CD4-positive, alpha-beta T cell (primary cell): ENCODE data around the gene PLCB1. TPM values are rescaled to one million over a fixed set of nuclear protein-coding genes. Genes with fewer than 3 reads are reported as not detected.

Experiments
- ATAC-seq: fragments of 200-7000 bp; cut with Tn5 transposase; one replicate; pipeline ENCODE4 v1.10.0; 2022; ENCODE audit warnings: mild to moderate bottlenecking; ENCODE audit not compliant: poor library complexity
- CTCF ChIA-PET: fragments of 350-600 bp; sonication (Branson Sonifier 250); formaldehyde crosslinking; loops from one replicate; lab custom pipeline; 2021; ENCODE audit warnings: antibody characterized with exemption, inconsistent platforms; lab: Charles Lee
- POLR2A ChIA-PET: fragments of 350-600 bp; sonication (Branson Sonifier 250); formaldehyde crosslinking; loops from one replicate; lab custom pipeline; 2021; ENCODE audit warnings: antibody characterized with exemption, inconsistent platforms; lab: Charles Lee
- DNase-seq, 14 experiments: peaks; one replicate each; pipeline ENCODE4 v3.0.0-alpha.2; 2013 to 2020; ENCODE audit warnings: mixed read lengths in 2 of 14
- H3K27ac ChIP-seq, 2 donors: one replicate each; pipeline versions ENCODE4 v1.5.1 to v1.7.0; 2013; ENCODE audit warnings: low read length in 2 of 2, low read depth in 1 of 2, mild to moderate bottlenecking in 1 of 2
- H3K27me3 ChIP-seq, 2 experiments: 1 replicate in 1 of 2; 2 replicates in 1 of 2; pipeline versions ENCODE4 v1.6.1 to v1.7.0; 2013; ENCODE audit warnings: low read length in 2 of 2, control low read depth in 1 of 2, mild to moderate bottlenecking in 1 of 2, moderate library complexity in 1 of 2; ENCODE audit not compliant: insufficient read depth in 2 of 2, control insufficient read depth in 1 of 2
- H3K36me3 ChIP-seq: one replicate; pipeline ENCODE4 v1.6.1; 2013; ENCODE audit warnings: low read length, control low read depth; ENCODE audit not compliant: insufficient read depth
- H3K4me1 ChIP-seq: one replicate; pipeline ENCODE4 v1.6.1; 2013; ENCODE audit warnings: low read length, control low read depth; ENCODE audit not compliant: insufficient read depth
- H3K4me3 ChIP-seq: one replicate; pipeline ENCODE4 v1.5.1; 2013; ENCODE audit warnings: mild to moderate bottlenecking, low read length, moderate library complexity
- H3K9me3 ChIP-seq, 2 experiments: 1 replicate in 1 of 2; 2 replicates in 1 of 2; pipeline versions ENCODE4 v1.6.1 to v1.7.0; 2013; ENCODE audit warnings: low read length in 2 of 2, mild to moderate bottlenecking in 2 of 2, control low read depth in 1 of 2, moderate library complexity in 1 of 2; ENCODE audit not compliant: control insufficient read depth in 1 of 2, insufficient read depth in 1 of 2
- H3K27ac Mint-ChIP-seq: one replicate; pipeline ENCODE4 v1.8.0; 2020; ENCODE audit warnings: mixed read lengths
- H3K27me3 Mint-ChIP-seq: one replicate; pipeline ENCODE4 v1.8.0; 2021; ENCODE audit warnings: mixed read lengths
- H3K36me3 Mint-ChIP-seq: one replicate; pipeline ENCODE4 v1.8.0; 2021; ENCODE audit warnings: low read depth, mixed read lengths
- H3K4me1 Mint-ChIP-seq: one replicate; pipeline ENCODE4 v1.8.0; 2021; ENCODE audit warnings: low read depth, mixed read lengths
- H3K4me3 Mint-ChIP-seq: one replicate; pipeline ENCODE4 v1.8.0; 2020; ENCODE audit warnings: mild to moderate bottlenecking, mixed read lengths
- H3K9me3 Mint-ChIP-seq: one replicate; pipeline ENCODE4 v1.8.0; 2020; ENCODE audit warnings: mixed read lengths
- CTCF ChIP-seq: fragments of 200-600 bp; IDR thresholded peaks from one replicate; pipeline ENCODE4 v1.8.0; 2022; ENCODE audit warnings: antibody characterized with exemption, mild to moderate bottlenecking
- intact Hi-C, 2 experiments: fragments of 100-400 bp; cut with DNase I in 1 of 2; cut with micrococcal nuclease in 1 of 2; formaldehyde crosslinking; loops; one replicate each; pipeline versions ENCODE4 v1.15.1 to v1.9.0; 2023 to 2025; cut with DNase I, micrococcal nuclease
- total RNA-seq, 174 experiments: library from RNA in 2 of 174; stranded (reverse) in 2 of 174; gene quantifications; one replicate each; pipeline ENCODE4 v1.2.3 and lab custom pipeline; 2021 to 2026

Gene PLCB1
- total RNA-seq, 2 experiments from 2014 or later = 3.8 to 5.6 TPM

- DNase-seq (no peak), ATAC-seq (no peak)
- Mint-ChIP-seq H3K27ac (no peak overlapping the region), H3K9me3 (no peaks in the 10 kb centered on the region), H3K36me3 (no peaks in the 10 kb centered on the region), H3K4me3 (no peak overlapping the region), H3K4me1 (peaks cover 51% of the 10 kb centered on the region), H3K27me3 (no peaks in the 10 kb centered on the region)
- no peak for TF ChIP-seq CTCF
- H3K9me3 ChIP-seq = no peaks in the 10 kb centered on the region
- peaks cover 5% of the 10 kb centered on the region for H3K4me1 ChIP-seq
- no peak overlapping the region for H3K4me3 ChIP-seq
- CTCF ChIA-PET = no interaction called here
- POLR2A ChIA-PET = no interaction called here
- H3K27ac ChIP-seq = no peak overlapping the region
- no peaks in the 10 kb centered on the region for H3K27me3 ChIP-seq
- no peaks in the 10 kb centered on the region for H3K36me3 ChIP-seq
- intact Hi-C loops = no loop called here
These were observed 18.5 kb downstream of the PLCB1 start for GRCh38 chr20:8150591-8150990.

GRCh38 chr20:8151372-8151771 is 19.3 kb downstream of the PLCB1 start:
- intact Hi-C loops = no loop called here
- no peaks in the 10 kb centered on the region for H3K36me3 Mint-ChIP-seq
- Histone ChIP-seq H3K27ac (no peak overlapping the region), H3K27me3 (no peaks in the 10 kb centered on the region), H3K36me3 (no peaks in the 10 kb centered on the region), H3K4me3 (no peak overlapping the region), H3K9me3 (no peaks in the 10 kb centered on the region), H3K4me1 (peaks cover 13% of the 10 kb centered on the region)
- CTCF ChIA-PET = no interaction called here
- ATAC-seq = no peak
- no peak for TF ChIP-seq CTCF
- peak overlapping the region; percentile 40 for H3K4me3 Mint-ChIP-seq
- peaks cover 53% of the 10 kb centered on the region for H3K4me1 Mint-ChIP-seq
- H3K9me3 Mint-ChIP-seq = no peaks in the 10 kb centered on the region
- POLR2A ChIA-PET = no interaction called here
- H3K27me3 Mint-ChIP-seq = no peaks in the 10 kb centered on the region
- peak overlapping the region; percentile 64 for H3K27ac Mint-ChIP-seq
- peak in 1 of 14 experiments; percentile 24 for DNase-seq

GRCh38 chr20:8152183-8152582 is 20.1 kb downstream of the PLCB1 start:
- Mint-ChIP-seq H3K9me3 (no peaks in the 10 kb centered on the region), H3K4me3 (no peak overlapping the region), H3K36me3 (no peaks in the 10 kb centered on the region), H3K27ac (peak overlapping the region; percentile 52), H3K27me3 (no peaks in the 10 kb centered on the region), H3K4me1 (peaks cover 59% of the 10 kb centered on the region)
- ATAC-seq (no peak), DNase-seq (no peak)
- Histone ChIP-seq H3K36me3 (no peaks in the 10 kb centered on the region), H3K27ac (no peak overlapping the region), H3K27me3 (no peaks in the 10 kb centered on the region), H3K4me1 (peaks cover 15% of the 10 kb centered on the region), H3K9me3 (no peaks in the 10 kb centered on the region), H3K4me3 (no peak overlapping the region)
- POLR2A ChIA-PET = no interaction called here
- CTCF ChIA-PET = no interaction called here
- no peak for TF ChIP-seq CTCF
- intact Hi-C loops = no loop called here
